Effector memory CD4-positive, alpha-beta T cell (primary cell): ENCODE data around the gene MCOLN1.

Experiments used
- DNase-seq, 3 donors: peaks; one replicate each; pipeline ENCODE4 v3.0.0-alpha.2; 2020
- H3K27ac ChIP-seq: 2 replicates; pipeline ENCODE4 v1.7.0; 2013; ENCODE audit warnings: mild to moderate bottlenecking, low read length, moderate library complexity; ENCODE audit not compliant: insufficient read depth, poor library complexity, severe bottlenecking
- H3K27me3 ChIP-seq: replicated peaks from 2 replicates; pipeline ENCODE4 v1.7.0; 2013; ENCODE audit warnings: mild to moderate bottlenecking, low read length; ENCODE audit not compliant: insufficient read depth, control insufficient read depth, poor library complexity, severe bottlenecking
- H3K36me3 ChIP-seq: 2 replicates; pipeline ENCODE4 v1.7.0; 2013; ENCODE audit warnings: mild to moderate bottlenecking, low read length, moderate library complexity; ENCODE audit not compliant: control insufficient read depth, insufficient read depth
- H3K4me1 ChIP-seq: 2 replicates; pipeline ENCODE4 v1.7.0; 2013; ENCODE audit warnings: low read length, mild to moderate bottlenecking; ENCODE audit not compliant: control insufficient read depth, insufficient read depth, poor library complexity, severe bottlenecking
- H3K4me3 ChIP-seq: 2 replicates; pipeline ENCODE4 v1.7.0; 2013; ENCODE audit warnings: low read length, low read depth, mild to moderate bottlenecking; ENCODE audit not compliant: insufficient read depth, poor library complexity, severe bottlenecking
- H3K9me3 ChIP-seq: 2 replicates; pipeline ENCODE4 v1.7.0; 2013; ENCODE audit warnings: mild to moderate bottlenecking, low read length, moderate library complexity; ENCODE audit not compliant: control insufficient read depth

Gene MCOLN1

DNA sequence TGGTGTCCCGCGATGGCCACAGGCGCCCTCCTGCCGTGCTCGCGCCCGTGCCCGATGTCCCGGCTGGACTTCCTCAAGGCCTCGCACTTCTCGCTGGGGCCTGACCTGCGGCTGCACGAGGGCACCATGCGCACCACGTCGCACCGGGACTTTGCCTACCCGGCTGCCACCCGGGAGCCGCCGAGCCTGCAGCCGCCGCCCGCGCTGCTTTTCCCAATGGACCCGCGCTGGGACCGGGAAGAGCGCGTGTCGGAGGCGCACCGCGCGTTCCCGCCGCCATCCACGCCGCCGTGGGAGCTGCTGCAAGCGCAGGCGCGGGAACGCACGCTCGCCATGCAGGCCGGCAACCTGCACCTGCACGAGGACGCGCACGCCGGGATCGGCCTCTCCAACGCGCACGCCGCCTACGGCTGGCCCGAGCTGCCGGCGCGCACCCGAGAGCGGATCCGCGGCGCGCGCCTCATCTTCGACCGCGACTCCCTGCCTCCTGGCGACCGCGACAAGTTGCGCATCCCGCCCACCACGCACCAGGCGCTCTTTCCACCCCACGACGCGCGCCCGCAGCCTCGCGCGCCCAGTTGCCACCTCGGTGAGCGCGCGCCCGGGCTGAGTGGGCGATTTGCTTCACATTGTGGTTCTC is 21.5 kb upstream of the MCOLN1 start:
- DNase-seq: no peak
- H3K4me1 ChIP-seq: peaks cover 16% of the 10 kb centered on the region
- H3K4me3 ChIP-seq: peak overlapping the region; percentile 44
- H3K9me3 ChIP-seq: no peaks in the 10 kb centered on the region
- H3K27ac ChIP-seq: no peak overlapping the region
- H3K27me3 ChIP-seq: peaks cover 13% of the 10 kb centered on the region
- H3K36me3 ChIP-seq: no peaks in the 10 kb centered on the region

GRCh38 chr19:7502552-7502951 is 19.9 kb upstream of the MCOLN1 start:
- Histone ChIP-seq H3K4me3 (no peak overlapping the region), H3K4me1 (peaks cover 20% of the 10 kb centered on the region), H3K27ac (no peak overlapping the region), H3K9me3 (no peaks in the 10 kb centered on the region), H3K27me3 (peaks cover 13% of the 10 kb centered on the region), H3K36me3 (no peaks in the 10 kb centered on the region)
- no peak for DNase-seq

DNA sequence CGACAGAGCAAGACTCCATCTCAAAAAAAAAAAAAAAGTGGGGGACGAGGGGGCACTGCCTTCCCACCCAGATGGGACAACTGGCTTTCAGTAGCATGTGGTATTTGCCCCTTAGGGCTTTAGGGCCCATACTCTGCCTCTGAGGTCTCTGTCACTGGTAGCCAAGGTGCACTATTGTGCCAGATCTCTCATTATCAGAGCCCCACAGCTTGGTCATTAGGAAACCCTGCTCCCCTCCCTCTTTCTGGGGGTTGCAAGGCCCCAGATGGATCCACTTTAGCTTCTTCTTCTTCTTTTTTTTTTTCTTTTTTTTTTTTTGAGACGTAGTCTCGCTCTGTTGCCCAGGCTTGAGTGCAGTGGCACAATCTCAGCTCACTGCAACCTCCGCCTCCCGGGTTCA is 17.7 kb upstream of the MCOLN1 start:
- Histone ChIP-seq H3K4me3 (no peak overlapping the region), H3K4me1 (peaks cover 20% of the 10 kb centered on the region), H3K27ac (no peak overlapping the region), H3K9me3 (no peaks in the 10 kb centered on the region), H3K27me3 (peaks cover 13% of the 10 kb centered on the region), H3K36me3 (no peaks in the 10 kb centered on the region)
- DNase-seq: no peak

GRCh38 chr19:7505288-7505681 is 17.1 kb upstream of the MCOLN1 start:
- Histone ChIP-seq H3K9me3 (no peaks in the 10 kb centered on the region), H3K27me3 (peaks cover 13% of the 10 kb centered on the region), H3K4me3 (no peak overlapping the region), H3K36me3 (no peaks in the 10 kb centered on the region), H3K4me1 (peaks cover 20% of the 10 kb centered on the region), H3K27ac (no peak overlapping the region)
- DNase-seq: no peak

DNA sequence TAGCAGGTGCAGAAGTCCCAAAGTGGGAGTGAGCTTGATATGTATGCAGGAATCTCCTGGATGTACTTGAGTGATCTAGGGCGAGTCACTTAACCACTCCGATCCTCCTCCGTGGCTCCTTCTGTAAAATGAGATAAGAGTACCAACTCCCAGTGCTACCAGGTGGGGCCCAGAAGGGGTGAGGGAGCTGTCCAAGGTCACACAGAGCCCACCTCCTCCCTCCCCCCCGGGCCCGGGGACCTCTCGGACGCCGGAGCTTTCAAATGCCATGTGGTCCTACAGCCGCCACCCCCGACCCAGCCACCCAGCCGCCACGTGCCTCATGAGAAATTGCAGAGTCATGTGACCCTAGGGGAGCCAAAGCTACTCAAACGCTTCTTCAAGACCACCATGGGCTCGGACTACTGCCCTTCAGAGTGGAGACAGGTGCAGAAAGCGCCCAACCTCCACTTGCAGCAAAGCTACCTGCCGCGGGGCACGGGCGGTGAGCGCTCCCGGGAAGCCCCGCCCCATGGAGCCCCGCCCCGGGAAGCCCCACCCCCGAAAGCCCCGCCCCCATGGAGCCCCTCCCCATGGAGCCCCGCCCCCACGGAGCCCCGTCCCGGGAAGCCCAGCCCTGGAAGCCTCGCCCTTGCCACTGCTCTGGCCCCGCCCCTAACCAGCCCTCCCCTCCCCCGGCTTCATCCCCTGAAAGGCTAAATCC is 16.6 kb upstream of the MCOLN1 start:
- Histone ChIP-seq H3K4me1 (peaks cover 17% of the 10 kb centered on the region), H3K9me3 (no peaks in the 10 kb centered on the region), H3K36me3 (no peaks in the 10 kb centered on the region), H3K4me3 (no peak overlapping the region), H3K27ac (no peak overlapping the region), H3K27me3 (peaks cover 8% of the 10 kb centered on the region)
- no peak for DNase-seq

GRCh38 chr19:7506385-7507328 is 15.8 kb upstream of the MCOLN1 start:
- H3K27me3 ChIP-seq: peaks cover 7% of the 10 kb centered on the region
- peaks cover 13% of the 10 kb centered on the region for H3K4me1 ChIP-seq
- H3K4me3 ChIP-seq: no peak overlapping the region
- H3K27ac ChIP-seq: no peak overlapping the region
- no peaks in the 10 kb centered on the region for H3K9me3 ChIP-seq
- DNase-seq: peak in 1 of 3 donors; percentile 22
- H3K36me3 ChIP-seq: no peaks in the 10 kb centered on the region

DNA sequence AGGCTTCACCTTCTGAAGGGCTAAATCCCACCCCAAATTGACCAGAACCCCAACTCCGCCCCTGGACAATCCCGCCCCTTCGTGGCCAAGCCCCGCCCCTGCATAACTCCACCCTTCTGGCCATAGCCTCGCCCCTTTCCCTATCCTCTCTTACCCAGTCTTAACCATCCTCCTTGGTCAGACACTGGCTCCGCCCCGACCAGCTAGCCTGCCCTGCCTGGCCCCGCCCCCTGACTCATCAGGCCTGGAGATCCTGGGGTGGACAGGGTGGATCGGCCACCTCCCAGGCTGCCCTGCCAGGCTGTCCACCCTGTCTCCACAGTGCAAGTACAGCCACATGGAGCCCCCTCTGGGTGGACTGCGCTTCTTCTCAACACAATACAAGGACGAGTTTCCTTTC is 14.5 kb upstream of the MCOLN1 start:
- Histone ChIP-seq H3K4me1 (peaks cover 13% of the 10 kb centered on the region), H3K36me3 (no peaks in the 10 kb centered on the region), H3K9me3 (no peaks in the 10 kb centered on the region), H3K4me3 (no peak overlapping the region), H3K27me3 (peaks cover 7% of the 10 kb centered on the region), H3K27ac (no peak overlapping the region)
- no peak for DNase-seq

DNA sequence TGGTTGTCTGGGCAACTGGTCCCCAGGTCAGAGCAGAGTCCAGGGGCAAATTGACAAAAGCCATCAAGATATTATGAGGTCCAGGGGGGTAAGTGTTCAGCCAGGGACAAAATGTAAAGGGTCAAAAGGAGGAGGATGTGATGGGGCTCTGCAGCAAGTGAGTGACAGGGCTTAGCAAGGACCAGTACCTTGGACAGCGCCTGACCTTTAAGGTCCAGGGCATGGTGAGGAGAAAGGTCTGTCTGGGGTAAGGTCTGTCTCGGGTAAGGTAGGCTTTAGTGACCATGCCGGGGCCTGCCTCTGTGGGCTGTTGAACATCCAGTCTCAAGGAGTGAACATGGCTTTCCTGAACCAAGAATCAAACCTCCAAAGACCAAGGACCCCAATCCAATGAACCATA is 12.8 kb upstream of the MCOLN1 start:
- Histone ChIP-seq H3K27me3 (peaks cover 7% of the 10 kb centered on the region), H3K36me3 (no peaks in the 10 kb centered on the region), H3K4me1 (peaks cover 13% of the 10 kb centered on the region), H3K9me3 (no peaks in the 10 kb centered on the region), H3K27ac (no peak overlapping the region), H3K4me3 (no peak overlapping the region)
- no peak for DNase-seq

GRCh38 chr19:7512400-7512851 is 10.0 kb upstream of the MCOLN1 start:
- Histone ChIP-seq H3K36me3 (no peaks in the 10 kb centered on the region), H3K27ac (no peak overlapping the region), H3K4me3 (no peak overlapping the region), H3K27me3 (peaks cover 3% of the 10 kb centered on the region), H3K4me1 (peaks cover 3% of the 10 kb centered on the region), H3K9me3 (no peaks in the 10 kb centered on the region)
- DNase-seq: no peak
